ENCODE data around the gene PRRG2.

DNA sequence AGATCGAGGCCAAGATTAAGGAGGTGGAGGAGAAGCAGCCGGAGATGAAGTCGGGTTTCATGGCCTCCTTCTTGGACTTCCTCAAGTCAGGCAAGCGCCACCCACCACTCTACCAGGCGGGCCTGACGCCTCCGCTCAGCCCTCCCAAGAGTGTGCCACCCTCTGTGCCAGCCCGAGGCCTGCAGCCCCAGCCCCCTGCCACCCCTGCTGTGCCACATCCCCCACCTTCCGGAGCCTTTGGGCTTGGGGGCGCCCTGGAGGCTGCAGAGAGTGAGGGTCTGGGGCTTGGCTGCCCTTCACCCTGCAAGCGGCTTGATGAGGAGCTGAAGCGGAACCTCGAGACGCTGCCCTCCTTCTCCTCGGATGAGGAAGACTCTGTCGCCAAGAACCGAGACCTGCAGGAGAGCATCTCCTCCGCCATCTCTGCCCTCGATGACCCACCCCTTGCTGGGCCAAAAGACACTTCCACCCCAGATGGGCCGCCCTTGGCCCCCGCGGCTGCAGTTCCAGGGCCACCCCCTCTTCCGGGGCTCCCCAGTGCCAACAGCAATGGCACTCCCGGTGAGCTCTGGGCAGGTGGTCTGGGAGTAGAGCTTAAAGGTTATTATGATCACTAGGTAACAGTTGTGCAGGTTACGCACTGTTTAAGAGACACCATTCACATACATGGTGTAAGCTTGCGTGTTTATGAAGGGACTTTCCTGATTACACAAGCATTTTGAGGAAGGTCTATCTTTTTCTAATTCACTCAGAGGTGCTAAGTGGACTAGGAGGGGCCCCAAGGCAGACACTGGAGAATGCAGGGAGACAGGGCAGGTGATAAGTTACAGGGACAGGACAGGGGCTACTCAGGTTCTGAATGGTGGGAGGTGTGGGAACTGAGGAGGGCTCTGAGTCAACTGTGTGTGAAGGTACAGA, 18.5 kb downstream of the PRRG2 start:
- no peak for TF ChIP-seq BCL11A (tag by site-specific recombination; IDR thresholded peaks at IDR 0.05; ENCODE audit: low read depth)
- no peak for TF ChIP-seq GFI1B (tag by site-specific recombination; IDR thresholded peaks at IDR 0.05)
- TF ChIP-seq, protein P1, sequence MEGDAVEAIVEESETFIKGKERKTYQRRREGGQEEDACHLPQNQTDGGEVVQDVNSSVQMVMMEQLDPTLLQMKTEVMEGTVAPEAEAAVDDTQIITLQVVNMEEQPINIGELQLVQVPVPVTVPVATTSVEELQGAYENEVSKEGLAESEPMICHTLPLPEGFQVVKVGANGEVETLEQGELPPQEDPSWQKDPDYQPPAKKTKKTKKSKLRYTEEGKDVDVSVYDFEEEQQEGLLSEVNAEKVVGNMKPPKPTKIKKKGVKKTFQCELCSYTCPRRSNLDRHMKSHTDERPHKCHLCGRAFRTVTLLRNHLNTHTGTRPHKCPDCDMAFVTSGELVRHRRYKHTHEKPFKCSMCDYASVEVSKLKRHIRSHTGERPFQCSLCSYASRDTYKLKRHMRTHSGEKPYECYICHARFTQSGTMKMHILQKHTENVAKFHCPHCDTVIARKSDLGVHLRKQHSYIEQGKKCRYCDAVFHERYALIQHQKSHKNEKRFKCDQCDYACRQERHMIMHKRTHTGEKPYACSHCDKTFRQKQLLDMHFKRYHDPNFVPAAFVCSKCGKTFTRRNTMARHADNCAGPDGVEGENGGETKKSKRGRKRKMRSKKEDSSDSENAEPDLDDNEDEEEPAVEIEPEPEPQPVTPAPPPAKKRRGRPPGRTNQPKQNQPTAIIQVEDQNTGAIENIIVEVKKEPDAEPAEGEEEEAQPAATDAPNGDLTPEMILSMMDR (tag by site-specific recombination; IDR thresholded peaks at IDR 0.05): no peak
- no peak for TF ChIP-seq YY1 (tag by site-specific recombination; IDR thresholded peaks at IDR 0.05)
- no peak for TF ChIP-seq ZNF610 (tag by site-specific recombination; IDR thresholded peaks at IDR 0.05; ENCODE audit: borderline replicate concordance)
- TF ChIP-seq ZNF629 (tag by site-specific recombination; IDR thresholded peaks at IDR 0.05): no peak
- no peak for TF ChIP-seq ZNF350 (tag by site-specific recombination; IDR thresholded peaks at IDR 0.05)
- no peak for TF ChIP-seq ZBTB7A (tag by site-specific recombination; IDR thresholded peaks at IDR 0.05; ENCODE audit: low read depth)

All from HEK293 (cell line).